HG03025 (cell line): ENCODE data around the gene ALPG.
"Not testable (repeated sequence)": the region's sequence is repeated elsewhere in the genome, so short reads cannot be mapped to it uniquely, and the experiment has no call there.

ENCODE experiments used
- ATAC-seq: cut with Tn5 transposase; IDR thresholded peaks from one replicate; pipeline ENCODE4 v1.9.1; 2021; ENCODE audit warnings: mild to moderate bottlenecking, moderate library complexity; ENCODE audit not compliant: unreplicated experiment, low FRiP score

Gene ALPG

DNA sequence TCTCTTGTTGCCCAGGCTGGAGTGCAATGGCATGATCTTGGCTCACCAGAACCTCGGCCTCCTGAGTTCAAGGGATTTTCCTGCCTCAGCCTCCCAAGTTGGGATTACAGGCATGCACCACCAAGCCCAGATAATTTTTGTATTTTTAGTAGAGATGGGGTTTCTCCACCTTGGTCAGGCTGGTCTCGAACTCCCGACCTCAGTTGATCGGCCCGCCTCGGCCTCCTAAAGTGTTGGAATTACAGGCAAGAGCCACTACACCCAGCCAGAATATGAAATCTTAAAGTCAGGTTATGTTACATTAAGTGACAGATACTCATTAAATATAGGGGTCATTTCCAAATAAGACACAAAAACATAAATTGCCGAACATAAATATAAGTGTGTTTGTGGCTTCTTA is 12.2 kb upstream of the ALPG start:
- not testable (repeated sequence) for ATAC-seq

DNA sequence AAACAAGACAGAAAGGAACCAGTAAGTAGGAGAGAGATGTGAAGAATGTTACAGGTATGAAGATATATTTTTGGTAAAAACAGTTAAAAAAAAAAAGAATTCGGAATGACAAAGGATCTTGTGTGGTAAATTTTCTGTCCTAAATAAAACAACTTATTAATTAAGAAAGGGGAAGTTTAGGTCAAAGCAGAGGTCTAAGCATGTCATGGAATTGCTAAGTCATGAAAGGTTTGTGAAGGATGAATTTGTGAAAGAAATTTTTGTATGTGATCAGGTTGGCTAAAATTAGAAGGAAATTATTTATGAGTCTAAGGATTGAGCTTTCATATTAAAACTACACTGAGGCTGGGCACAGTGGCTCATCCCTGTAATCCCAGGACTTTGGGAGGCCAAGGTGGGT is 11.1 kb upstream of the ALPG start:
- no peak for ATAC-seq

- no peak for ATAC-seq
Observed at GRCh38 chr2:232396683-232397082, 10.0 kb upstream of the ALPG start.

GRCh38 chr2:232398293-232399034 is 8.2 kb upstream of the ALPG start:
- no peak for ATAC-seq

- ATAC-seq, result no peak
Observed at GRCh38 chr2:232400256-232401015, 6.2 kb upstream of the ALPG start.

GRCh38 chr2:232402518-232402917 is 4.1 kb upstream of the ALPG start:
- no peak for ATAC-seq

DNA sequence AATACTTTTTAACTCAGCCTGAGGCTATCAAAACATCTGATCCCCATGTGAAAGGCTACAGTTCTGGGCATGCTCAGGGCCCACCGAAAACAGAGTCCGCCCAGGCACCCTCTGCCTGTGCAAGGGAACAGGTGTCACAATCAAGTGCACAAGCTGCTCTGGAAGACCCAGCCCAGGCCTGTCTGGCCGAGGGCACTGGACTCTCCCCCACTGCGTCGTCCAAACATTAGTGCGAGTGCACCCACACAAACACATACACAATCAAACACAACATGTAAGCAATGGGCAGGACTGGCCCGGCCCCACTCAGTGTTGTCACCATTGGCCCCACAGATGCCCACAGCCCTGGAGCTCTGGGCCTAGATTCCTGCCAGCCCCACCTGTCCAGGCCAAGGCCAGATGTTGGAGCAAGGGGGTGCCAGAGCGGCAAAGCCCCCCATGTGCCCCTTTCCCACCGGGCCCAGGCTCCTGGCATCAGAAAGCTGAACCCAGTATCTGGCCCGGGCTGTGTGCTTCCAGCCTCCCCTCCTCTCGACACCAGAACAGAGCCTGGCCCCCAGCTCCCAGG is 617 bp upstream of the ALPG start:
- no peak for ATAC-seq

DNA sequence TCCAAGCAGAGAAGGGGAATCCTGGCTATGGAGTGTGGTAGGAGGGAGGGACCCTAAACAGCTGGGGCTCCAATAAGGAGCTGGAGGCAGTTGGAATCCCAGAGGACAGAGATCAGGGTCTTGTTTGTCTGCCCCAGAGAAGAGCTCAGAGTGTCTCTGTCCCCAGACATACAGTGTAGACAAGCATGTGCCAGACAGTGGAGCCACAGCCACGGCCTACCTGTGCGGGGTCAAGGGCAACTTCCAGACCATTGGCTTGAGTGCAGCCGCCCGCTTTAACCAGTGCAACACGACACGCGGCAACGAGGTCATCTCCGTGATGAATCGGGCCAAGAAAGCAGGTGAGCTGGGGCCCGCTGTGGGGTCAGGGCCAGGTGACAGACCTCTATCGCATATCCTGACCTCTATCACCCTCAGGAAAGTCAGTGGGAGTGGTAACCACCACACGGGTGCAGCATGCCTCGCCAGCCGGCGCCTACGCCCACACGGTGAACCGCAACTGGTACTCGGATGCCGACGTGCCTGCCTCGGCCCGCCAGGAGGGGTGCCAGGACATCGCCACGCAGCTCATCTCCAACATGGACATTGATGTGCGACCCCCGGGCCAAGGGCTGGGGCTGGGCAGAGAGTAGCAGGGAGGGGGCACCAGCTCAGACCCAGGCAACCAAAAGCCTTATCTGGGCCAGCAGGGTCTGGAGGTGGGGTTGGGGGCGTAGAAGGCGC is 945 bp downstream of the ALPG start:
- not testable (repeated sequence) for ATAC-seq

DNA sequence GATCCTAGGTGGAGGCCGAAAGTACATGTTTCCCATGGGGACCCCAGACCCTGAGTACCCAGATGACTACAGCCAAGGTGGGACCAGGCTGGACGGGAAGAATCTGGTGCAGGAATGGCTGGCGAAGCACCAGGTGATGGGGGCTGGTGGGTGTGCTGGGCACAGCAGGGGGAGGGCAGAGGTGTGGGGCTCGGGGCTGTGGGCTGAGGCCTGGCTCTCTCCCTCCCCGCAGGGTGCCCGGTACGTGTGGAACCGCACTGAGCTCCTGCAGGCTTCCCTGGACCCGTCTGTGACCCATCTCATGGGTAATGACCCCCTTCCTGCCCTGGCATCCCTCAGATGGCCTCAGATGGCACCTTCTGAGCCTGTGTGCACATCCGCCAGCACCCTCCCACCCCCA is 1.6 kb downstream of the ALPG start:
- ATAC-seq, result not testable (repeated sequence)

DNA sequence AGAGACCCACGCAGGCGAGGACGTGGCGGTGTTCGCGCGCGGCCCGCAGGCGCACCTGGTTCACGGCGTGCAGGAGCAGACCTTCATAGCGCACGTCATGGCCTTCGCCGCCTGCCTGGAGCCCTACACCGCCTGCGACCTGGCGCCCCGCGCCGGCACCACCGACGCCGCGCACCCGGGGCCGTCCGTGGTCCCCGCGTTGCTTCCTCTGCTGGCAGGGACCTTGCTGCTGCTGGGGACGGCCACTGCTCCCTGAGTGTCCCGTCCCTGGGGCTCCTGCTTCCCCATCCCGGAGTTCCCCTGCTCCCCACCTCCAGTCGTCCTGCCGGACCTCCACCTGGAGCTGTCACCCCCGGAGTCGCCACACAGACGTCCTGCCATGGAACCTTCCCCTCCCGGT is 3.0 kb downstream of the ALPG start:
- not testable (repeated sequence) for ATAC-seq

GRCh38 chr2:232410238-232410900 is 3.7 kb downstream of the ALPG start:
- ATAC-seq, result no peak

DNA sequence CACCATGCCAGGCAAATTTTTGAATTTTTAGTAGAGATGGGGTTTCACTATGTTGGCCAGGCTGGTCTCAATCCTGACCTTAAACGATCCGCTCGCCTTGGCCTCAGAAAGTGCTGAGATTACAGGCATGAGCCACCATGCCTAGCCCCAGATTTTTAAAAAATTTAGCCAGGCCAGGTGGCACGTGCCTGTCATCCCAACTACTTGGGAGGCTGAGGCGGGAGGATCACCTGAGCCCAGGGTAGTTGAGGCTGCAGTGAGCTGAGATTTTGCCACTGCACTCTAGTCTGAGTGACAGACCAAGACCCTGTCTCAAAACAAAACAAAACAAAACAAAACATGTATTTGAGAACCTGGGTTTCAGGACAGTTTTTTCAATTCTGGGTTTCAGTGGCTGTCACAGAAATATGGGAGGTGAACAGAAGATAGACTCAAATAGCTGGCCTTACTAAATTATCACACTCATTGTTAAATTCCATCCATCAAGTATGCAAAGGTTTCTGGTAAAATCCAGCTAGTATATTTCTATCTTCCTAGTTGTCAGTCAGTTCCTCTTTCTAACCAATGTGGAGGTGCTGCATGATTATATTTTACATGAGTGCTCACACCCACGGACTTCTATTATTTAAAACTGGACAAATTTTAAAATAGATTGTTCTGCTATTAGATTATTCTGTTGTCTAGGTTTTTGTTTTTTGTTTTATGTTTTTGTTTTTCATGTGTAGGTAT is 5.4 kb downstream of the ALPG start:
- ATAC-seq, result no peak

GRCh38 chr2:232412986-232413385 is 6.3 kb downstream of the ALPG start:
- ATAC-seq, result no peak

GRCh38 chr2:232415138-232415690 is 8.6 kb downstream of the ALPG start:
- ATAC-seq, result no peak

DNA sequence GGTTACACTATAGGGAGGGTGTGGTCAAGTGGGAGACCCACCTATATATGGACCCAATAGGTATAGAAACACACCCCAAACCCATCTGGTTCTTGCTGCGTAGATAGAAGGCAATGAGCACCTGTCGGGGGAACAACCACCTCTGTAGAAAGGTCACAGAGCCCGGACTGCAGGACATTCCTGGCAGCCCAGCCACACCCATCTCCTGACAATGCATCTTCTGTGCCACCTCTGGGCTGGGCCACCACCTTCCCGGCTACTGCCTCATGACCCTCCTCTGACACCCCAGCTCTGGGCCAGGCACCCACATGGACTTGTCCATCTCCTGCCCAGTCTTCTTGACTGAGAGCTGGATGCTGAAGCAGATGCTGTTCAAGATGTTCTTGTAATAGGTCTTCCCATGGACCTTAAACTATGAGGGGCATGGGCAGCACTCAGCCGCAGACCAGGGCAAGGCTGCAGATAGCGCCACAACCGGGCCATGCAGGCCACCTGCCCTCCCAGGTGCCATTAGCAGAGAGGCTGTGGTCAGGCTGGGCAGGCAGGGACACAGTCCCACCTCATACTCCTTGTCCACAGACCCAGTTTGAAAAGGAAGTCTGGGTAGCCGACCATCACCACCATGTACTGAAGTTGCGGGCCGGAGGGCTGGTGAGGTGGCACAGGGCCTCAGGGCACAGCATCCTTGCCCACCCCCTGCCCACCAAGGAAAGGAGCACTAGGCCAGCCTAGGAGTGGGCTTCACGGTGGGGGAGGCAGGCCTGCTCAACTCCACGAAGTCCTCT is 9.3 kb downstream of the ALPG start:
- no peak for ATAC-seq

GRCh38 chr2:232416521-232417470 is 10.2 kb downstream of the ALPG start:
- ATAC-seq, result no peak

- ATAC-seq, result no peak
Observed at GRCh38 chr2:232417489-232417888, 10.8 kb downstream of the ALPG start.

GRCh38 chr2:232418056-232418455 is 11.4 kb downstream of the ALPG start:
- no peak for ATAC-seq
